DOHH2 (cell line): ENCODE data around the gene ABCB11.

Source experiments
- EZH2phosphoT487 ChIP-seq: fragments of 200-600 bp; sonication (generic); IDR thresholded peaks from 2 replicates; pipeline ENCODE4 v1.6.1; 2017; ENCODE audit warnings: borderline replicate concordance, mild to moderate bottlenecking, antibody characterized with exemption, low read length, moderate library complexity, mixed read lengths
- TF ChIP-seq, protein P1 (sequence below): fragments of 200-600 bp; sonication (generic); IDR thresholded peaks from one replicate; pipeline ENCODE4 v1.5.1; 2014; ENCODE audit warnings: antibody characterized with exemption, mild to moderate bottlenecking, low read depth, low read length; ENCODE audit not compliant: poor library complexity, severe bottlenecking

- TF ChIP-seq, protein P1, sequence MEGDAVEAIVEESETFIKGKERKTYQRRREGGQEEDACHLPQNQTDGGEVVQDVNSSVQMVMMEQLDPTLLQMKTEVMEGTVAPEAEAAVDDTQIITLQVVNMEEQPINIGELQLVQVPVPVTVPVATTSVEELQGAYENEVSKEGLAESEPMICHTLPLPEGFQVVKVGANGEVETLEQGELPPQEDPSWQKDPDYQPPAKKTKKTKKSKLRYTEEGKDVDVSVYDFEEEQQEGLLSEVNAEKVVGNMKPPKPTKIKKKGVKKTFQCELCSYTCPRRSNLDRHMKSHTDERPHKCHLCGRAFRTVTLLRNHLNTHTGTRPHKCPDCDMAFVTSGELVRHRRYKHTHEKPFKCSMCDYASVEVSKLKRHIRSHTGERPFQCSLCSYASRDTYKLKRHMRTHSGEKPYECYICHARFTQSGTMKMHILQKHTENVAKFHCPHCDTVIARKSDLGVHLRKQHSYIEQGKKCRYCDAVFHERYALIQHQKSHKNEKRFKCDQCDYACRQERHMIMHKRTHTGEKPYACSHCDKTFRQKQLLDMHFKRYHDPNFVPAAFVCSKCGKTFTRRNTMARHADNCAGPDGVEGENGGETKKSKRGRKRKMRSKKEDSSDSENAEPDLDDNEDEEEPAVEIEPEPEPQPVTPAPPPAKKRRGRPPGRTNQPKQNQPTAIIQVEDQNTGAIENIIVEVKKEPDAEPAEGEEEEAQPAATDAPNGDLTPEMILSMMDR, result no peak
- TF ChIP-seq EZH2phosphoT487, result no peak
These were observed 62.8 kb downstream of the ABCB11 start for GRCh38 chr2:168968342-168968741.
